ENCODE results near the gene IL1F10. TPM values are rescaled to one million over a fixed set of nuclear protein-coding genes. Genes with fewer than 3 reads are reported as not detected.

The IL1F10 gene
- total and polyA plus RNA-seq, 2 of the 8 experiments (the other 6 are each of a cell fraction or from before 2014, with no cell fraction given) = not detected

GRCh38 chr2:113105047-113105785 lies 37.4 kb downstream of the IL1F10 start (continued):
- TF ChIP-seq USF2 (IDR thresholded peaks at IDR 0.05; ENCODE audit: low read length) (no peak), TCF12 (IDR thresholded peaks at IDR 0.05; ENCODE audit: low read depth, low read length) (no peak), MAFK (IDR thresholded peaks at IDR 0.05; ENCODE audit: low read depth, low read length) (no peak), CHD2 (IDR thresholded peaks at IDR 0.05; ENCODE audit: low read length) (no peak), RAD21 (IDR thresholded peaks at IDR 0.05 in 1 of 2, conservative IDR thresholded peaks at IDR 0.05 in 1 of 2; ENCODE audit: low read depth in 2 of 2, low read length in 2 of 2) (no peak), SP4 (IDR thresholded peaks at IDR 0.05; ENCODE audit: low read length) (no peak)
